Endodermal cell (in vitro differentiated cells): ENCODE measurements around the gene SORCS1. TPM values are rescaled to one million over a fixed set of nuclear protein-coding genes. Genes with fewer than 3 reads are reported as not detected.

Experiments
- DNase-seq: peaks from one replicate; pipeline ENCODE4 v3.0.0-alpha.2; 2017
- H3K27ac ChIP-seq: 2 replicates; pipeline ENCODE4 v1.5.1; 2013; ENCODE audit warnings: mild to moderate bottlenecking, low read depth, low read length, moderate library complexity
- H3K27me3 ChIP-seq: 2 replicates; pipeline ENCODE4 v1.6.1; 2013; ENCODE audit warnings: mild to moderate bottlenecking, low read length, moderate library complexity; ENCODE audit not compliant: insufficient read depth, control insufficient read depth, poor library complexity, severe bottlenecking
- H3K36me3 ChIP-seq: 2 replicates; pipeline ENCODE4 v1.7.0; 2013; ENCODE audit warnings: mild to moderate bottlenecking, low read length, moderate library complexity; ENCODE audit not compliant: control insufficient read depth, insufficient read depth
- H3K4me1 ChIP-seq: one replicate; pipeline ENCODE4 v1.7.0; 2013; ENCODE audit warnings: low read length; ENCODE audit not compliant: control insufficient read depth, insufficient read depth
- H3K4me3 ChIP-seq: 2 replicates; pipeline ENCODE4 v1.5.1; 2013; ENCODE audit warnings: mild to moderate bottlenecking, low read length, moderate library complexity
- H3K9ac ChIP-seq: 2 replicates; pipeline ENCODE4 v1.6.1; 2013; ENCODE audit warnings: mild to moderate bottlenecking, low read length, moderate library complexity; ENCODE audit not compliant: poor library complexity, severe bottlenecking; ENCODE audit errors: extremely low read depth
- H3K9me3 ChIP-seq: 2 replicates; pipeline ENCODE4 v1.6.1; 2013; ENCODE audit warnings: mild to moderate bottlenecking, low read length, moderate library complexity; ENCODE audit not compliant: control insufficient read depth
- H3K27ac Mint-ChIP-seq: 2 replicates; pipeline ENCODE4 v1.8.0; 2020; ENCODE audit warnings: mixed read lengths
- H3K27me3 Mint-ChIP-seq: 2 replicates; pipeline ENCODE4 v1.8.0; 2021; ENCODE audit warnings: mild to moderate bottlenecking, mixed read lengths; ENCODE audit not compliant: insufficient read depth
- H3K36me3 Mint-ChIP-seq: 2 replicates; pipeline ENCODE4 v1.8.0; 2020; ENCODE audit warnings: low read depth, mixed read lengths
- H3K4me1 Mint-ChIP-seq: 2 replicates; pipeline ENCODE4 v1.8.0; 2020; ENCODE audit warnings: mixed read lengths
- H3K4me3 Mint-ChIP-seq: 2 replicates; pipeline ENCODE4 v1.8.0; 2020; ENCODE audit warnings: mild to moderate bottlenecking, moderate library complexity, mixed read lengths
- H3K9me3 Mint-ChIP-seq: 2 replicates; pipeline ENCODE4 v1.8.0; 2020; ENCODE audit warnings: mild to moderate bottlenecking, mixed read lengths
- CTCF ChIP-seq: fragments of 200-600 bp; sonication (generic); conservative IDR thresholded peaks from 2 replicates; pipeline ENCODE4 v1.5.0; 2021; ENCODE audit warnings: antibody characterized with exemption, mild to moderate bottlenecking
- WGBS, 2 experiments: methylation state at CpG; one replicate each; pipeline versions ENCODE4 v1.1.5 to v1.1.7; 2013; ENCODE audit warnings: missing lambda C conversion rate in 2 of 2, mixed read lengths in 1 of 2; ENCODE audit not compliant: insufficient coverage in 1 of 2, insufficient read length in 1 of 2; 5-methylcytosine and 5-hydroxymethylcytosine counted together
- total RNA-seq, 2 donors: library from RNA; stranded (reverse); fragmentation: NEBNext Ultra II Directional in 1 of 2; extraction: Animal tissue kit (Norgen Biotek cat#: 25700) in 1 of 2; gene quantifications; 2 replicates in 1 of 2; 3 replicates in 1 of 2; pipeline ENCODE4 v1.2.1, GENCODE V29; 2021

Gene SORCS1
- total RNA-seq, 2 donors from 2014 or later = 57.4 to 79.6 TPM

DNA sequence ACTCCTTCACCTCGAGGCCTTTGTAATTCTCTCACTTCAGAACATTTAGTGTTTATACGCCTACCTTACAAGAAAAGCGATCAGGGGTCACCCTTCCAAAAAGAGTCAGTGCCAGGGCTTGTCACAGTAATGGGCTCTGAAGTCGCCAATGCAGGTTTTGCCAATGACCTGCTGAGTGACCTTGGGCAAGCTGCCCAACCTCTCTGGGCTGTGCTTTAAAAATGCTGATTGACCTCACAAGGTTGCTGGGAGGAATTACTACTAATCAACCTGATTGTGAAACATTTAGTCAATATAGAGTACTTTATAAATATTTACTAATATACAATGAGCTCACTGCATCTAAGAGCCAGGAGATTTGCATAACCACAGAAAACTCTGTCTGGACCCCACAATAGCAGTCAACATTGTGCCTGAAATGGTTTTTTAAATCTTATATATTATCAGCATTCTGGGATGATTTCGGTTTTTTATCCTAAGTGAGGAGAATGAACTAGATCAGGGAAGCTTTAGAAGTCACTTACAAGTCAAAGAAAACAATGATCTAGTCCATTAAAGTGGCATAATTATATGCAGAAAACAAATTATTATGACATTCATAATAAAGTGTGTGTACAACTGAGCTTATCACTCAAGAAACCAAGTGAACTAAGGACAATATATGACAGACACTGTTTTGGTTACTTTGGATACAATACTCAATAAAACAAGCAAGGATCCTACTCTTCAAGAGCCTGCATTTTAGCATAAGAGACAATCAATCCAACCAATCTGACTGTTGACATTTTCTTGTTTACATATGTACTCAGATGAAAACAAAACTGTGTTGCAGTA, 290.5 kb downstream of the SORCS1 start:
- Mint-ChIP-seq H3K27ac (no peak overlapping the region), H3K27me3 (peaks cover 4% of the 10 kb centered on the region), H3K36me3 (peaks cover 12% of the 10 kb centered on the region), H3K4me1 (peaks cover 3% of the 10 kb centered on the region), H3K4me3 (no peak overlapping the region), H3K9me3 (peaks cover 7% of the 10 kb centered on the region)
- TF ChIP-seq CTCF = no peak
- 95 to 100% methylated on average over 4 of the region's 5 CpGs for WGBS, 2 experiments
- H3K27ac ChIP-seq = no peak overlapping the region
- H3K4me3 ChIP-seq = peak overlapping the region; percentile 7
- no peaks in the 10 kb centered on the region for H3K4me1 ChIP-seq
- peaks cover 14% of the 10 kb centered on the region for H3K9me3 ChIP-seq
- no peaks in the 10 kb centered on the region for H3K27me3 ChIP-seq
- H3K36me3 ChIP-seq = peaks cover 8% of the 10 kb centered on the region
- no peak overlapping the region for H3K9ac ChIP-seq
- DNase-seq = no peak

DNA sequence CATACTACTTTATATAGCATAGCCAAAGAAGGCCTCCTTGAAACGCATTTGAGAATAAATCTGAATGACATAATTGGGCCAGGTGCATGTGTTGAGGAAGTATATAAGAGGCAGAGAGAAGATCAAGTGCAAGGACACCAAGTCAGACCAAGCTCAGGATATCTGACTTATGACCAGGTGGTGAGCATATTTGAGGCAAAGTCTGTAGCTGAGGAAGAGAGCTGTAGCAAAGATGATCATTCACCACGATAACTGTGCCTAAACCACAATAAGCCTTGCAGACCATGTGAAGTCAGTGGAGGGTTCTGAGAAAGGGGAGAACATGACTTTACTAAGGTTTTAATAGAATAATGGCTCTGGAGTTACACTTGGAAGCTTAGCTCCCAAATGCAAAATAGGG, 292.3 kb downstream of the SORCS1 start:
- peaks cover 8% of the 10 kb centered on the region for H3K36me3 ChIP-seq
- no peak overlapping the region for H3K4me3 ChIP-seq
- peaks cover 12% of the 10 kb centered on the region for H3K36me3 Mint-ChIP-seq
- no peak overlapping the region for H3K27ac Mint-ChIP-seq
- TF ChIP-seq CTCF = no peak
- H3K27ac ChIP-seq = no peak overlapping the region
- peaks cover 3% of the 10 kb centered on the region for H3K4me1 Mint-ChIP-seq
- H3K9me3 Mint-ChIP-seq = peaks cover 8% of the 10 kb centered on the region
- WGBS, 2 experiments = 93 to 100% methylated on average over 2 of the region's 2 CpGs
- peaks cover 5% of the 10 kb centered on the region for H3K27me3 Mint-ChIP-seq
- H3K4me3 Mint-ChIP-seq = no peak overlapping the region
- H3K4me1 ChIP-seq = no peaks in the 10 kb centered on the region
- no peak overlapping the region for H3K9ac ChIP-seq
- no peak for DNase-seq
- peaks cover 14% of the 10 kb centered on the region for H3K9me3 ChIP-seq
- H3K27me3 ChIP-seq = no peaks in the 10 kb centered on the region

DNA sequence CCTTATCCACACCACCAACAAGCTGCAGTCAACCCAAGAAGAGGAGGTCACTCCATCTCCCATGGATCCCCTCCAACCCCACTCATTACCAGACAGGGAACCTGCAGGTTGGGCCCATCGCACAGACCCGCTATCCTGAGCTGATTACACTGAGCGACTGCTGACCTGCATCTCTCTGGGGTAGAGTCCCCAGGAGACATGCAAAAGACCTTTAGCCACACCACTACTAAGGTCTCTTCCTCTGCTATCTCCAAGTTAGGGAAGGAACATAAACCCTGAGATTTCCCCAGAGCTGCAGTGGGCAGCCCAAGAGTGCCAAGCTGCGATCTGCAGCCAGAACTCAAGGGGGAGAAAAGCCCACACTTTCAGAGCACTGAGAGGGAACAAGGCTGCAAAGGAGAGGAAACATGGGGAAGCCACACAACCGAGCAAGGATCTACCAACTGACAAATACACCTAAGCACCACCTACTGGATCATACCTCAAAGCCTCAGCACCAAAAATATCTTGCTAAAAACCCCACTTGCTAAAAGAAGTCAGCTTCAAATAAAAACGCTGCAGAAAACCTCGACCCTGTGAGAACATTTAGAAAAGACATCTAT, 298.2 kb downstream of the SORCS1 start:
- H3K27ac ChIP-seq = no peak overlapping the region
- H3K4me3 ChIP-seq = no peak overlapping the region
- no peak overlapping the region for H3K9ac ChIP-seq
- H3K9me3 Mint-ChIP-seq = peaks cover 1% of the 10 kb centered on the region
- H3K36me3 ChIP-seq = no peaks in the 10 kb centered on the region
- H3K9me3 ChIP-seq = no peaks in the 10 kb centered on the region
- no peak overlapping the region for H3K4me3 Mint-ChIP-seq
- H3K27ac Mint-ChIP-seq = no peak overlapping the region
- H3K4me1 ChIP-seq = no peaks in the 10 kb centered on the region
- DNase-seq = no peak
- peak; percentile 37 for TF ChIP-seq CTCF
- H3K36me3 Mint-ChIP-seq = no peaks in the 10 kb centered on the region
- WGBS, 2 experiments = 94 to 100% methylated on average over 1 to 7 of the region's 7 CpGs
- H3K27me3 ChIP-seq = no peaks in the 10 kb centered on the region
- peaks cover 8% of the 10 kb centered on the region for H3K4me1 Mint-ChIP-seq
- H3K27me3 Mint-ChIP-seq = peaks cover 5% of the 10 kb centered on the region
